ENCODE results near the gene CAND2.

Gene CAND2

GRCh38 chr3:12756635-12757034 lies 39.8 kb upstream of the CAND2 start:
- H3K4me1 Mint-ChIP-seq: peaks cover 39% of the 10 kb centered on the region
- no peak overlapping the region for H3K4me3 Mint-ChIP-seq
- no peak for TF ChIP-seq CTCF (IDR thresholded peaks at IDR 0.05; ENCODE audit: unreplicated experiment in 3 of 3)
- no peaks in the 10 kb centered on the region for H3K36me3 Mint-ChIP-seq (ENCODE audit: low read depth)
- no peak overlapping the region for H3K27ac Mint-ChIP-seq
- peaks cover 5% of the 10 kb centered on the region for H3K27me3 Mint-ChIP-seq (ENCODE audit: low read depth)
- H3K9me3 Mint-ChIP-seq: no peaks in the 10 kb centered on the region

DNA sequence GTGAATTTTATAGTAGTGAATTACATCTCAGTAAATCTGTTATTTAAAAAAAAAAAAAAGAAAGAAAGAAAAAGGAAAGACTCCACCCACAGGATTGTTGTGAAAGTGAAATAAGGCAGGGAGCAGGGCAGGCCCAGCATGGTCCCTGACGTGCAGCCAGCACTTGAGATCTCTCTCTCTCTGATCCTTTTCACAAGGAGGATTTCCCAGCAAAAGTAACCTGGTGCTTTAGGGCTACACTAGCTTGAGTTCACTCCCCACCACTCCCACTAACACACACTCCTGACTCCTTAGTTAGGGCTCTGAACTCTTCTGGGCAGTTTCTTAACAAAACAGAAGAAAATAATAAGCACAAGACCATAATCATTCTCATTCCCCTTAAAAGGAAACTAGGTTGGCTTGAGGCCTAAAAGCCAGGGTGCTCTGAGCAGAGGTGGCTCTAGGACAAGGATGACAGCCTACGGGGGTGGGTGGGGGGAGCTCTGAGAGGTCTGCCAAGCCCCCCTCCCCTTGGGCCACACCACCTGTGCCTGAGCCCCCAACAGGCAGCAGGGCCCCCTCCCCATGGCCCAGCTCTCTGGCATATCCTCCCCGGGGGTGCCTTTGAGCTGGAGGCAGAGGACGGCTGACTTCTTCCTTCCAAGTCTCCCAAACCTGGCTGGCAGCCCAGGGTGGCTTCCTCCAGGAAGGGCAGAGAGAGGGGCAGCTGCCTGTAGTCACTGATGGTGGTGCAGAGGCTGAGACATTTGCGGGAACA lies 38.3 kb upstream of the CAND2 start:
- Mint-ChIP-seq H3K4me3 (peak overlapping the region in 1 of 3 experiments; percentile 24), H3K36me3 (ENCODE audit: low read depth) (no peaks in the 10 kb centered on the region), H3K4me1 (peaks cover 38% of the 10 kb centered on the region), H3K27me3 (ENCODE audit: low read depth) (no peaks in the 10 kb centered on the region), H3K27ac (peak overlapping the region; percentile 79 to 96 (median 86)), H3K9me3 (no peaks in the 10 kb centered on the region)
- TF ChIP-seq CTCF (IDR thresholded peaks at IDR 0.05; ENCODE audit: unreplicated experiment in 3 of 3): no peak

GRCh38 chr3:12759097-12759679 lies 37.3 kb upstream of the CAND2 start, which contains the start of gene TMEM40:
Gene TMEM40, minus strand, starts transcription at chr3:12759259. Its CDS starts 9,427 bp downstream, at chr3:12749832.
- H3K36me3 Mint-ChIP-seq (ENCODE audit: low read depth): no peaks in the 10 kb centered on the region
- H3K27ac Mint-ChIP-seq: peak within 1 kb of the TSS; percentile 79 to 96 (median 86)
- H3K9me3 Mint-ChIP-seq: no peaks in the 10 kb centered on the region
- H3K4me3 Mint-ChIP-seq: no peak within 1 kb of the TSS
- H3K27me3 Mint-ChIP-seq (ENCODE audit: low read depth): no peaks in the 10 kb centered on the region
- TF ChIP-seq CTCF (IDR thresholded peaks at IDR 0.05; ENCODE audit: unreplicated experiment in 3 of 3): no peak
- peaks cover 42% of the 10 kb centered on the region for H3K4me1 Mint-ChIP-seq

DNA sequence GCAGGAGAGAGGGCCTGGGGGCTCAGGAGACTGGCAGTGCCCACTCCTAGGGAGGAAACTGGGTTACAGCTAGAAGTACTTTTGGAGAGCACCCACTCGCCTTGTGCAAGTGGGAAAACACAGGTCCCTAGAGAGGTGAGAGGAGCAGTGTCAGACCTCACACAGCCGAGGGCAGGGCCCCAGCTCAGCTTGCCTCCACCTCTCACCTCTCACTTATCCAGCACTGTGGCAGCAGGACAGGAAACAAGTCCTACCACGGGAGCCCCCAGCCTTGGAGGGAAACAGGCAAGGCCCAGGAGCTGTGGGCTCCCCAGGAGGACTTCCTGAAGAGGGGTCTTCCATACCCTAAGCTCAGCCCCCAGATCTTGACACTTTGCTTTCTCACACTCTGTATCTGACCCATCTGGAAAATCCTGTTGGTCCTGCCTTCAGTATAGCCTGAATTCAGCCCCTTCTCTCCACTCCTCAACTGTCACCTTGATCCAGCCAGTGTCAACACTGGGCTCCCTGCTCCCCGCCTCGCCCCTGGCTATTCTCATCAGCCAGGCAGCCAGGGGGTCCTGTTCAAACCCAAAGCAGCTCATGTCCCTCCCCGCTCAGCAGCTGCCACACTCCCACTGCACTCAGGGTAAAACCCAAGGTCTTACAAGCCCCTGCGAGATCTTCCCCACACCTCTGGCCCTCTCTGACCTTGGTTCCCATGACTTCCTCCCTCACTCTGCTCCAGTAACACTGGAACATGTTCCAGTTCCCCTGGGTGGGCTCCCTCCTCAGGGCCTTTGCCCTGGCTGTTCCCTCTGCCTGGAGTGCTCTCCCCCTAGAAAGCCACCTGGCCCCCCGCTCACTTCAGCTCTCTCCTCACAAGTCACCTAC lies 36.6 kb upstream of the CAND2 start:
- peak overlapping the region; percentile 57 to 83 (median 57) for H3K27ac Mint-ChIP-seq
- no peaks in the 10 kb centered on the region for H3K9me3 Mint-ChIP-seq
- TF ChIP-seq CTCF (IDR thresholded peaks at IDR 0.05; ENCODE audit: unreplicated experiment in 3 of 3): no peak
- H3K4me1 Mint-ChIP-seq: peaks cover 42% of the 10 kb centered on the region
- peak overlapping the region in 1 of 3 experiments; percentile 15 for H3K4me3 Mint-ChIP-seq
- no peaks in the 10 kb centered on the region for H3K36me3 Mint-ChIP-seq (ENCODE audit: low read depth)
- H3K27me3 Mint-ChIP-seq (ENCODE audit: low read depth): no peaks in the 10 kb centered on the region

- peaks cover 22% of the 10 kb centered on the region for H3K4me1 Mint-ChIP-seq
- TF ChIP-seq CTCF (IDR thresholded peaks at IDR 0.05; ENCODE audit: unreplicated experiment in 3 of 3): no peak
- H3K9me3 Mint-ChIP-seq: no peaks in the 10 kb centered on the region
- H3K27ac Mint-ChIP-seq: no peak overlapping the region
- H3K27me3 Mint-ChIP-seq (ENCODE audit: low read depth): peaks cover under 1% of the 10 kb centered on the region
- H3K36me3 Mint-ChIP-seq (ENCODE audit: low read depth): no peaks in the 10 kb centered on the region
- H3K4me3 Mint-ChIP-seq: no peak overlapping the region
These were observed 32.2 kb upstream of the CAND2 start for GRCh38 chr3:12764171-12764776.
